Globus pallidus (tissue), 1 donor: ENCODE results near the gene APRT.

Experiments
- DNase-seq: peaks from one replicate; pipeline ENCODE4 v3.0.0-alpha.2; 2015; ENCODE audit warnings: low spot score

Gene APRT

GRCh38 chr16:88807626-88808453 lies 3.9 kb downstream of the APRT start:
- DNase-seq, result no peak

GRCh38 chr16:88807142-88807625 lies 4.5 kb downstream of the APRT start:
- DNase-seq, result no peak

- DNase-seq, result no peak
These were observed 5.1 kb downstream of the APRT start for GRCh38 chr16:88806491-88807111.

- DNase-seq, result no peak
These were observed 5.8 kb downstream of the APRT start for GRCh38 chr16:88805887-88806393.

GRCh38 chr16:88805340-88805715 lies 6.4 kb downstream of the APRT start:
- no peak for DNase-seq

GRCh38 chr16:88804552-88805339 lies 7.0 kb downstream of the APRT start:
- no peak for DNase-seq

GRCh38 chr16:88804173-88804551 lies 7.6 kb downstream of the APRT start:
- no peak for DNase-seq

GRCh38 chr16:88803264-88803987 lies 8.3 kb downstream of the APRT start, which contains the start of gene CDT1:
TSS of gene CDT1 (plus strand) at chr16:88803789. CDS start at chr16:88803832, 43 bp downstream.
- DNase-seq, result peak; percentile 70

GRCh38 chr16:88800277-88800592 lies 11.5 kb downstream of the APRT start:
- DNase-seq, result no peak

- DNase-seq, result no peak
These were observed 12.0 kb downstream of the APRT start for GRCh38 chr16:88799569-88800276.

GRCh38 chr16:88798772-88799455 lies 12.8 kb downstream of the APRT start:
- DNase-seq, result no peak

- DNase-seq, result no peak
These were observed 13.7 kb downstream of the APRT start for GRCh38 chr16:88798073-88798472.

GRCh38 chr16:88796278-88796677 lies 15.4 kb downstream of the APRT start:
- no peak for DNase-seq

GRCh38 chr16:88793251-88793954 lies 18.3 kb downstream of the APRT start:
- no peak for DNase-seq

- no peak for DNase-seq
These were observed 19.0 kb downstream of the APRT start for GRCh38 chr16:88792668-88793250.

- DNase-seq, result no peak
These were observed 19.6 kb downstream of the APRT start for GRCh38 chr16:88792078-88792550.

- DNase-seq, result no peak
These were observed 21.2 kb downstream of the APRT start for GRCh38 chr16:88790312-88791211.

- no peak for DNase-seq
These were observed 22.1 kb downstream of the APRT start for GRCh38 chr16:88789594-88789993.
